ENCODE results near the gene MRPS10. TPM values are rescaled to one million over a fixed set of nuclear protein-coding genes. Genes with fewer than 3 reads are reported as not detected.

Gene MRPS10
- total RNA-seq, 1 experiment from 2014 or later = 62.1 TPM

DNA sequence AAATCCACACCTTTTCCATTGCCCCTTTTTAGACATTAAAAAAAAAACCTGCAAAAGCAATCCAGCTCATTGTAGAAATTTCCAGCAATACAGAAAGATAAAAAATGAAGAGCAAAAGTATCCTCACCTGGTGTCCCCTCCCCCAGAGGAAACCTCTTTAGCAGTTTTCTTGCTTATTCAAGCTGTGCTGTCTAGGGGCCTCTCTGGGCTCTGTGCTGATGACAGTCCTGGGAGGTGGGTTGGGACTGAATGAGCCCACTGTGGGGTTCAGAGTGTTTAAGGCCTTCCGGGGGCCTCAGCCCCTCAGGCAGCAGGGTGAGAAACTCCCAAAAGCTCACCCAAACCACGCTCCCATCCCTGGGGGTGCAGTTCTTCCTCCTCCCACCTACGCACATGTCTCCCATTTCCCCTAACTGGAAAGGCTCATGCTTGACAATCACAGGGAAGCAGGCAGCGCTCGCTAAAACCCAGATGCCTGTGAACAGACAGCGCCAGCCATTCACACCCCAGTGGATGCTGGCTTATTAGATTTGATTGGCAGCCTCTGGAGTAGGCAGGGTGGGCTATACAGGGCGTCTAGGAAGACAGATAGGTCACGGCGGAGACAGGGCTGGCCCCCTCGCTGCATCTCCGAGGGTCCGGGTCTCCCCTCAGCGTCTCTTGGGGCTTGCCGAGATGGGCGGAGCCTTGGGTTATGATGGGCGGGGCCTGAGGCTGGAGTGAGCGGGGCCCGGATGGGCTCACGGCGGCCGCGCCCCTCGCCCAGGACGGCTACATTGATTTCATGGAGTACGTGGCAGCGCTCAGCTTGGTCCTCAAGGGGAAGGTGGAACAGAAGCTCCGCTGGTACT lies 39.9 kb downstream of the MRPS10 start (continued):
- TF ChIP-seq FOSL1 (IDR thresholded peaks at IDR 0.05; ENCODE audit: low read depth) (no peak), CBX3 (IDR thresholded peaks at IDR 0.05; ENCODE audit: low read depth) (no peak), EGR1 (IDR thresholded peaks at IDR 0.05; ENCODE audit: low read depth) (no peak), SP1 (IDR thresholded peaks at IDR 0.05; ENCODE audit: low read depth) (no peak), ZFX (IDR thresholded peaks at IDR 0.05) (no peak)
- TF ChIP-seq, protein P1, sequence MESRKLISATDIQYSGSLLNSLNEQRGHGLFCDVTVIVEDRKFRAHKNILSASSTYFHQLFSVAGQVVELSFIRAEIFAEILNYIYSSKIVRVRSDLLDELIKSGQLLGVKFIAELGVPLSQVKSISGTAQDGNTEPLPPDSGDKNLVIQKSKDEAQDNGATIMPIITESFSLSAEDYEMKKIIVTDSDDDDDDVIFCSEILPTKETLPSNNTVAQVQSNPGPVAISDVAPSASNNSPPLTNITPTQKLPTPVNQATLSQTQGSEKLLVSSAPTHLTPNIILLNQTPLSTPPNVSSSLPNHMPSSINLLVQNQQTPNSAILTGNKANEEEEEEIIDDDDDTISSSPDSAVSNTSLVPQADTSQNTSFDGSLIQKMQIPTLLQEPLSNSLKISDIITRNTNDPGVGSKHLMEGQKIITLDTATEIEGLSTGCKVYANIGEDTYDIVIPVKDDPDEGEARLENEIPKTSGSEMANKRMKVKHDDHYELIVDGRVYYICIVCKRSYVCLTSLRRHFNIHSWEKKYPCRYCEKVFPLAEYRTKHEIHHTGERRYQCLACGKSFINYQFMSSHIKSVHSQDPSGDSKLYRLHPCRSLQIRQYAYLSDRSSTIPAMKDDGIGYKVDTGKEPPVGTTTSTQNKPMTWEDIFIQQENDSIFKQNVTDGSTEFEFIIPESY (IDR thresholded peaks at IDR 0.05; ENCODE audit: extremely low read depth, insufficient replicate concordance, low read length) = no peak

DNA sequence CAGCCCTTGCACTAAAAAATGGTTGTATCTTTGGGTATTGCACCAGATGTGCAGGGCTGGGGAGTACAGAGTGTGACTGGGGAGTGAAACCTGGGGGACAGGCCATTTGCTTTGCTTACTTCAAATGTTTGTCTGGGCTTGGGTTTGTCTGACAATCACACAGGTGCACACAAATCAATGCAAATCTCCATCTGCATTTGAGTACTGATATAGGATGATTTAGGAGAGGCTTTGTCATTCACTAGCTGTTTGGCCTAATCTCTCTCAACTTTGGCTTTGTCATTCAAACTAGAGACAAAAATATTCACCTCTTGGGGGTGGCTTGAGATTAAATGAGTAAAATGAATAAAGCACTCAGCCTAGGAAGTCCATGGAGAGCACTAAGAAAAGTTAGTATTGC lies 40.7 kb downstream of the MRPS10 start:
- Histone ChIP-seq H2AFZ (ENCODE audit: low read depth, low read length, poor library complexity, severe bottlenecking) (no peak overlapping the region), H3K79me2 (ENCODE audit: insufficient read depth, low read length) (no peaks in the 10 kb centered on the region), H3K4me3 (replicated peaks in 1 of 2; ENCODE audit: low read depth in 1 of 2, low read length in 2 of 2) (no peak overlapping the region), H3K4me2 (ENCODE audit: low read length) (no peak overlapping the region), H3K4me1 (ENCODE audit: control insufficient read depth in 1 of 2, insufficient read depth in 2 of 2, low read length in 2 of 2) (peaks cover 0 to 4% of the 10 kb centered on the region in 2 experiments; a peak in 1 of 4 replicates), H3K9me3 (ENCODE audit: control insufficient read depth in 1 of 2, insufficient read depth in 1 of 2, low read depth in 1 of 2, low read length in 2 of 2) (no peaks in the 10 kb centered on the region), H3K9me2 (ENCODE audit: insufficient read depth) (no peaks in the 10 kb centered on the region), H3K36me3 (ENCODE audit: control insufficient read depth in 1 of 2, insufficient read depth in 2 of 2, low read length in 2 of 2) (no peaks in the 10 kb centered on the region), H4K20me1 (ENCODE audit: insufficient read depth) (no peaks in the 10 kb centered on the region), H3K9ac (ENCODE audit: low read length) (no peak overlapping the region), H3K27me3 (ENCODE audit: insufficient read depth, low read length) (no peaks in the 10 kb centered on the region), H3K27ac (ENCODE audit: low read depth, low read length) (no peak overlapping the region)
- no TSS peak for BruUV-seq (replicated peaks)
- RAD21 ChIA-PET (ENCODE audit: low non-redundant PET in 1 of 2, low total read pairs in 2 of 2, uncharacterized antibody in 2 of 2, unreplicated experiment in 2 of 2) = no interaction called here
- CTCF ChIA-PET = no interaction called here
- intact Hi-C loops (cut with micrococcal nuclease) = no loop called here
- ATAC-seq = no peak
- no peak for DNase-seq (ENCODE audit: low read depth, low spot score)
- POLR2A ChIA-PET = no interaction called here
- TF ChIP-seq, protein P2, sequence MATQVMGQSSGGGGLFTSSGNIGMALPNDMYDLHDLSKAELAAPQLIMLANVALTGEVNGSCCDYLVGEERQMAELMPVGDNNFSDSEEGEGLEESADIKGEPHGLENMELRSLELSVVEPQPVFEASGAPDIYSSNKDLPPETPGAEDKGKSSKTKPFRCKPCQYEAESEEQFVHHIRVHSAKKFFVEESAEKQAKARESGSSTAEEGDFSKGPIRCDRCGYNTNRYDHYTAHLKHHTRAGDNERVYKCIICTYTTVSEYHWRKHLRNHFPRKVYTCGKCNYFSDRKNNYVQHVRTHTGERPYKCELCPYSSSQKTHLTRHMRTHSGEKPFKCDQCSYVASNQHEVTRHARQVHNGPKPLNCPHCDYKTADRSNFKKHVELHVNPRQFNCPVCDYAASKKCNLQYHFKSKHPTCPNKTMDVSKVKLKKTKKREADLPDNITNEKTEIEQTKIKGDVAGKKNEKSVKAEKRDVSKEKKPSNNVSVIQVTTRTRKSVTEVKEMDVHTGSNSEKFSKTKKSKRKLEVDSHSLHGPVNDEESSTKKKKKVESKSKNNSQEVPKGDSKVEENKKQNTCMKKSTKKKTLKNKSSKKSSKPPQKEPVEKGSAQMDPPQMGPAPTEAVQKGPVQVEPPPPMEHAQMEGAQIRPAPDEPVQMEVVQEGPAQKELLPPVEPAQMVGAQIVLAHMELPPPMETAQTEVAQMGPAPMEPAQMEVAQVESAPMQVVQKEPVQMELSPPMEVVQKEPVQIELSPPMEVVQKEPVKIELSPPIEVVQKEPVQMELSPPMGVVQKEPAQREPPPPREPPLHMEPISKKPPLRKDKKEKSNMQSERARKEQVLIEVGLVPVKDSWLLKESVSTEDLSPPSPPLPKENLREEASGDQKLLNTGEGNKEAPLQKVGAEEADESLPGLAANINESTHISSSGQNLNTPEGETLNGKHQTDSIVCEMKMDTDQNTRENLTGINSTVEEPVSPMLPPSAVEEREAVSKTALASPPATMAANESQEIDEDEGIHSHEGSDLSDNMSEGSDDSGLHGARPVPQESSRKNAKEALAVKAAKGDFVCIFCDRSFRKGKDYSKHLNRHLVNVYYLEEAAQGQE (IDR thresholded peaks at IDR 0.05; ENCODE audit: low read depth) = no peak
- TF ChIP-seq, protein P3, sequence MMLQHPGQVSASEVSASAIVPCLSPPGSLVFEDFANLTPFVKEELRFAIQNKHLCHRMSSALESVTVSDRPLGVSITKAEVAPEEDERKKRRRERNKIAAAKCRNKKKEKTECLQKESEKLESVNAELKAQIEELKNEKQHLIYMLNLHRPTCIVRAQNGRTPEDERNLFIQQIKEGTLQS (IDR thresholded peaks at IDR 0.05) = no peak
- TF ChIP-seq CEBPB (IDR thresholded peaks at IDR 0.05; ENCODE audit: low read depth) (no peak), TCF7L2 (IDR thresholded peaks at IDR 0.05; ENCODE audit: borderline replicate concordance, extremely low read depth, insufficient read depth, insufficient read length) (no peak), EGR1 (IDR thresholded peaks at IDR 0.05; ENCODE audit: low read depth) (no peak), ZNF274 (IDR thresholded peaks at IDR 0.05; ENCODE audit: low read depth, low read length) (no peak), POLR2A (IDR thresholded peaks at IDR 0.05; ENCODE audit: borderline replicate concordance, extremely low read depth, insufficient read depth, insufficient read length) (no peak), CBX3 (IDR thresholded peaks at IDR 0.05; ENCODE audit: low read depth) (no peak), YY1 (IDR thresholded peaks at IDR 0.05; ENCODE audit: extremely low read depth, insufficient replicate concordance, low read depth, low read length) (no peak), JUND (IDR thresholded peaks at IDR 0.05) (no peak), ELF1 (IDR thresholded peaks at IDR 0.05; ENCODE audit: borderline replicate concordance, low read depth) (no peak), SP1 (IDR thresholded peaks at IDR 0.05; ENCODE audit: low read depth) (no peak)
- TF ChIP-seq, protein P4, sequence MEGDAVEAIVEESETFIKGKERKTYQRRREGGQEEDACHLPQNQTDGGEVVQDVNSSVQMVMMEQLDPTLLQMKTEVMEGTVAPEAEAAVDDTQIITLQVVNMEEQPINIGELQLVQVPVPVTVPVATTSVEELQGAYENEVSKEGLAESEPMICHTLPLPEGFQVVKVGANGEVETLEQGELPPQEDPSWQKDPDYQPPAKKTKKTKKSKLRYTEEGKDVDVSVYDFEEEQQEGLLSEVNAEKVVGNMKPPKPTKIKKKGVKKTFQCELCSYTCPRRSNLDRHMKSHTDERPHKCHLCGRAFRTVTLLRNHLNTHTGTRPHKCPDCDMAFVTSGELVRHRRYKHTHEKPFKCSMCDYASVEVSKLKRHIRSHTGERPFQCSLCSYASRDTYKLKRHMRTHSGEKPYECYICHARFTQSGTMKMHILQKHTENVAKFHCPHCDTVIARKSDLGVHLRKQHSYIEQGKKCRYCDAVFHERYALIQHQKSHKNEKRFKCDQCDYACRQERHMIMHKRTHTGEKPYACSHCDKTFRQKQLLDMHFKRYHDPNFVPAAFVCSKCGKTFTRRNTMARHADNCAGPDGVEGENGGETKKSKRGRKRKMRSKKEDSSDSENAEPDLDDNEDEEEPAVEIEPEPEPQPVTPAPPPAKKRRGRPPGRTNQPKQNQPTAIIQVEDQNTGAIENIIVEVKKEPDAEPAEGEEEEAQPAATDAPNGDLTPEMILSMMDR (IDR thresholded peaks at IDR 0.05 in 2 of 3, conservative IDR thresholded peaks at IDR 0.05 in 1 of 3; ENCODE audit: borderline replicate concordance in 1 of 3, insufficient read depth in 1 of 3, low read depth in 2 of 3, low read length in 2 of 3) = no peak
